ENCODE results near the gene CA12.

The CA12 gene

GRCh38 chr15:63349156-63349555 is 32.5 kb downstream of the CA12 start:
- no peak for TF ChIP-seq CTCF (conservative IDR thresholded peaks at IDR 0.05; ENCODE audit: low read length)
- TF ChIP-seq EZH2phosphoT487 (IDR thresholded peaks at IDR 0.05; ENCODE audit: borderline replicate concordance) = no peak
- Histone ChIP-seq H3K4me2 (ENCODE audit: low read depth, low read length, poor library complexity, severe bottlenecking) (no peak overlapping the region), H3F3A (ENCODE audit: low read depth) (no peaks in the 10 kb centered on the region)

GRCh38 chr15:63348392-63348791 is 33.3 kb downstream of the CA12 start:
- Histone ChIP-seq H3K9ac (ENCODE audit: low read depth, low read length, poor library complexity, severe bottlenecking) (no peak overlapping the region), H3F3A (ENCODE audit: low read depth) (no peaks in the 10 kb centered on the region), H3K36me3 (ENCODE audit: insufficient read depth, low read length) (no peaks in the 10 kb centered on the region), H3K4me2 (ENCODE audit: low read depth, low read length, poor library complexity, severe bottlenecking) (no peak overlapping the region), H3K79me2 (ENCODE audit: insufficient read depth, low read length) (no peaks in the 10 kb centered on the region), H3K9me3 (ENCODE audit: insufficient read depth, low read depth, low read length) (no peaks in the 10 kb centered on the region), H3K27me3 (ENCODE audit: insufficient read depth, low read length, poor library complexity, severe bottlenecking) (no peaks in the 10 kb centered on the region), H3K4me3 (ENCODE audit: low read length, poor library complexity, severe bottlenecking) (no peak overlapping the region), H3K4me1 (ENCODE audit: insufficient read depth, low read length, poor library complexity, severe bottlenecking) (no peaks in the 10 kb centered on the region), H4K20me1 (ENCODE audit: insufficient read depth, low read length, poor library complexity, severe bottlenecking) (no peaks in the 10 kb centered on the region), H3K9me2 (replicated peaks; ENCODE audit: low read depth, low read length) (no peaks in the 10 kb centered on the region), H2AFZ (ENCODE audit: low read length) (no peak overlapping the region)
- TF ChIP-seq EZH2phosphoT487 (IDR thresholded peaks at IDR 0.05; ENCODE audit: borderline replicate concordance) (no peak), CTCF (conservative IDR thresholded peaks at IDR 0.05; ENCODE audit: low read length) (no peak)

More at GRCh38 chr15:63349156-63349555, 32.5 kb downstream of the CA12 start:
- Histone ChIP-seq H3K4me3 (ENCODE audit: low read length, poor library complexity, severe bottlenecking) (no peak overlapping the region), H3K9me3 (ENCODE audit: insufficient read depth, low read depth, low read length) (no peaks in the 10 kb centered on the region), H2AFZ (ENCODE audit: low read length) (no peak overlapping the region), H3K4me1 (ENCODE audit: insufficient read depth, low read length, poor library complexity, severe bottlenecking) (no peaks in the 10 kb centered on the region), H3K27me3 (ENCODE audit: insufficient read depth, low read length, poor library complexity, severe bottlenecking) (no peaks in the 10 kb centered on the region), H3K79me2 (ENCODE audit: insufficient read depth, low read length) (no peaks in the 10 kb centered on the region), H3K9me2 (replicated peaks; ENCODE audit: low read depth, low read length) (no peaks in the 10 kb centered on the region), H3K36me3 (ENCODE audit: insufficient read depth, low read length) (no peaks in the 10 kb centered on the region), H4K20me1 (ENCODE audit: insufficient read depth, low read length, poor library complexity, severe bottlenecking) (no peaks in the 10 kb centered on the region), H3K9ac (ENCODE audit: low read depth, low read length, poor library complexity, severe bottlenecking) (no peak overlapping the region)

- Histone ChIP-seq H3K36me3 (ENCODE audit: insufficient read depth, low read length) (no peaks in the 10 kb centered on the region), H4K20me1 (ENCODE audit: insufficient read depth, low read length, poor library complexity, severe bottlenecking) (no peaks in the 10 kb centered on the region), H3K9ac (ENCODE audit: low read depth, low read length, poor library complexity, severe bottlenecking) (no peak overlapping the region), H3K4me3 (ENCODE audit: low read length, poor library complexity, severe bottlenecking) (no peak overlapping the region), H2AFZ (ENCODE audit: low read length) (no peak overlapping the region), H3K9me2 (replicated peaks; ENCODE audit: low read depth, low read length) (no peaks in the 10 kb centered on the region), H3K9me3 (ENCODE audit: insufficient read depth, low read depth, low read length) (no peaks in the 10 kb centered on the region), H3F3A (ENCODE audit: low read depth) (no peaks in the 10 kb centered on the region), H3K4me1 (ENCODE audit: insufficient read depth, low read length, poor library complexity, severe bottlenecking) (peaks cover 7% of the 10 kb centered on the region), H3K4me2 (ENCODE audit: low read depth, low read length, poor library complexity, severe bottlenecking) (no peak overlapping the region), H3K79me2 (ENCODE audit: insufficient read depth, low read length) (no peaks in the 10 kb centered on the region), H3K27me3 (ENCODE audit: insufficient read depth, low read length, poor library complexity, severe bottlenecking) (no peaks in the 10 kb centered on the region)
- no peak for TF ChIP-seq CTCF (conservative IDR thresholded peaks at IDR 0.05; ENCODE audit: low read length)
These were observed 34.4 kb downstream of the CA12 start for GRCh38 chr15:63347074-63347857.
